ENCODE measurements around the gene SRD5A1.
A peak's percentile ranks its signal among the peaks of the same experiment; 100 is the strongest.

The SRD5A1 gene

GRCh38 chr5:6674886-6675285, 41.6 kb downstream of the SRD5A1 start:
- DNase-seq (ENCODE audit: low spot score) (no peak), ATAC-seq (ENCODE audit: low read depth) (no peak)
- Histone ChIP-seq H3K27me3 (ENCODE audit: insufficient read depth, poor library complexity, severe bottlenecking) (no peaks in the 10 kb centered on the region), H3K9me3 (ENCODE audit: severe bottlenecking) (no peaks in the 10 kb centered on the region), H3K27ac (ENCODE audit: poor library complexity, severe bottlenecking) (no peak overlapping the region), H3K36me3 (ENCODE audit: low read depth) (no peaks in the 10 kb centered on the region), H3K4me1 (ENCODE audit: insufficient read depth, poor library complexity, severe bottlenecking) (no peaks in the 10 kb centered on the region), H3K4me3 (ENCODE audit: severe bottlenecking) (no peak overlapping the region)
- no peak for TF ChIP-seq CTCF (IDR thresholded peaks at IDR 0.05; ENCODE audit: poor library complexity, severe bottlenecking)

- no peaks in the 10 kb centered on the region for H3K9me3 ChIP-seq (ENCODE audit: severe bottlenecking)
- DNase-seq (ENCODE audit: low spot score) (no peak), ATAC-seq (ENCODE audit: low read depth) (no peak)
- H3K27ac ChIP-seq (ENCODE audit: poor library complexity, severe bottlenecking), result no peak overlapping the region
- H3K4me1 ChIP-seq (ENCODE audit: insufficient read depth, poor library complexity, severe bottlenecking), result no peaks in the 10 kb centered on the region
- no peak overlapping the region for H3K4me3 ChIP-seq (ENCODE audit: severe bottlenecking)
- no peaks in the 10 kb centered on the region for H3K36me3 ChIP-seq (ENCODE audit: low read depth)
- H3K27me3 ChIP-seq (ENCODE audit: insufficient read depth, poor library complexity, severe bottlenecking), result no peaks in the 10 kb centered on the region
- TF ChIP-seq CTCF (IDR thresholded peaks at IDR 0.05; ENCODE audit: poor library complexity, severe bottlenecking), result no peak
Observed at GRCh38 chr5:6675784-6676491, 42.7 kb downstream of the SRD5A1 start.

GRCh38 chr5:6676702-6677101, 43.5 kb downstream of the SRD5A1 start:
- DNase-seq (ENCODE audit: low spot score), result no peak
- no peak for TF ChIP-seq CTCF (IDR thresholded peaks at IDR 0.05; ENCODE audit: poor library complexity, severe bottlenecking)
- H3K27ac ChIP-seq (ENCODE audit: poor library complexity, severe bottlenecking), result no peak overlapping the region
- no peaks in the 10 kb centered on the region for H3K27me3 ChIP-seq (ENCODE audit: insufficient read depth, poor library complexity, severe bottlenecking)
- H3K4me3 ChIP-seq (ENCODE audit: severe bottlenecking), result no peak overlapping the region
- peak; percentile 80 for ATAC-seq (ENCODE audit: low read depth)
- no peaks in the 10 kb centered on the region for H3K4me1 ChIP-seq (ENCODE audit: insufficient read depth, poor library complexity, severe bottlenecking)
- no peaks in the 10 kb centered on the region for H3K9me3 ChIP-seq (ENCODE audit: severe bottlenecking)
- H3K36me3 ChIP-seq (ENCODE audit: low read depth), result no peaks in the 10 kb centered on the region

GRCh38 chr5:6678385-6678784, 45.1 kb downstream of the SRD5A1 start:
- no peaks in the 10 kb centered on the region for H3K9me3 ChIP-seq (ENCODE audit: severe bottlenecking)
- no peak for TF ChIP-seq CTCF (IDR thresholded peaks at IDR 0.05; ENCODE audit: poor library complexity, severe bottlenecking)
- H3K4me1 ChIP-seq (ENCODE audit: insufficient read depth, poor library complexity, severe bottlenecking), result no peaks in the 10 kb centered on the region
- H3K4me3 ChIP-seq (ENCODE audit: severe bottlenecking), result no peak overlapping the region
- no peaks in the 10 kb centered on the region for H3K27me3 ChIP-seq (ENCODE audit: insufficient read depth, poor library complexity, severe bottlenecking)
- DNase-seq (ENCODE audit: low spot score) (no peak), ATAC-seq (ENCODE audit: low read depth) (no peak)
- no peak overlapping the region for H3K27ac ChIP-seq (ENCODE audit: poor library complexity, severe bottlenecking)
- H3K36me3 ChIP-seq (ENCODE audit: low read depth), result no peaks in the 10 kb centered on the region

GRCh38 chr5:6680922-6681321, 47.7 kb downstream of the SRD5A1 start:
- H3K36me3 ChIP-seq (ENCODE audit: low read depth), result no peaks in the 10 kb centered on the region
- no peaks in the 10 kb centered on the region for H3K9me3 ChIP-seq (ENCODE audit: severe bottlenecking)
- H3K27me3 ChIP-seq (ENCODE audit: insufficient read depth, poor library complexity, severe bottlenecking), result no peaks in the 10 kb centered on the region
- DNase-seq (ENCODE audit: low spot score) (no peak), ATAC-seq (ENCODE audit: low read depth) (no peak)
- no peak for TF ChIP-seq CTCF (IDR thresholded peaks at IDR 0.05; ENCODE audit: poor library complexity, severe bottlenecking)
- no peaks in the 10 kb centered on the region for H3K4me1 ChIP-seq (ENCODE audit: insufficient read depth, poor library complexity, severe bottlenecking)
- H3K4me3 ChIP-seq (ENCODE audit: severe bottlenecking), result no peak overlapping the region
- no peak overlapping the region for H3K27ac ChIP-seq (ENCODE audit: poor library complexity, severe bottlenecking)
